SU-DHL-6 (cell line): ENCODE data around the gene GAS7.

ENCODE experiments used
- EZH2phosphoT487 ChIP-seq: fragments of 200-600 bp; sonication (generic), shearing (Covaris generic); conservative IDR thresholded peaks from 2 replicates; pipeline ENCODE4 v1.6.1; 2018; ENCODE audit warnings: mild to moderate bottlenecking, antibody characterized with exemption, low read length, moderate library complexity, mixed read lengths
- TF ChIP-seq, protein P1 (sequence below): fragments of 200-600 bp; sonication (generic); IDR thresholded peaks from one replicate; pipeline ENCODE4 v1.5.1; 2017; ENCODE audit warnings: antibody characterized with exemption, mild to moderate bottlenecking, low read length, moderate library complexity; ENCODE audit not compliant: insufficient read depth, poor library complexity, severe bottlenecking

DNA sequence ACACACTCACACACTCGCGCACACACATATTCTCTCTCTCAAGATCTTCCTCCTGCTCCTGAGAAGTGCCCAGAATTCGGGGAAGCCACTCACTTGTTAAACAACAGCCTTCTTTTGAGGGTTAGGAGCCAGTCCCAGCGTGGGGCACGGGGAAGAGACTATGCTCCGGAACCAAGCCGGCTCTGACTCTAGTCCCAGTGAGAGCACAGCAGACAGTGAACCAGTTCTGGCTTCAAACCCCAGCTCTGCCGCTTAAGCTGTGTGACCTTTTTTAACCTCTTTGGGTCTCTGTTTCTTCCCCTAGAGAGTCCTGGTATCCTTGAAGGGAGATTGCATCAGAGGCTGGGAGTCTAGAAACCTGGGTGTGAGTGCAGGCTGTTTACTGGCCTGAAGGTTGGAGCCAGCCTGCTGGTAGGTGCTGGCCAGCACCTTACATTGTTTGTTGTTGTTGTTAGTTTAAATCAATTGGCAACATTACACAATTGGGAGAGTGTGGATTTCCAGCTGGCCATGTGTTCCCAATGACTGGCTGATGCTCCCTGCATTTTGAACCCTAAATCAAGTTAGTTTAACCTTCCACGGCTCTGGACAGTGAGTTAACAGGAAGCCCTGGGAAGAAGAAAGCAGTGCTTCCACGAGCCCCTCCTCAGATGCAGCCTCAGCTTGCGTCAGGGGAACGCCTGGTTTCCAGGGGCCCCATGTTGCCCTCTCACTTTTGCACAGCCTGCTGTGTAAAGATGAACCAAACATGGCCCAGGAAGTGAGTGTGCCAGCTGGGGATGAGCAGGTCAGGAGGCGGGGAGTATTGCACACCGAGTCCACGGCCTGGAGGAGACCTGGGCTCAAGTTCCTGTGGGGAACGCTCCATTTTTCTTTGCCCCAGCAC lies 71.5 kb downstream of the GAS7 start:
- TF ChIP-seq, protein P1, sequence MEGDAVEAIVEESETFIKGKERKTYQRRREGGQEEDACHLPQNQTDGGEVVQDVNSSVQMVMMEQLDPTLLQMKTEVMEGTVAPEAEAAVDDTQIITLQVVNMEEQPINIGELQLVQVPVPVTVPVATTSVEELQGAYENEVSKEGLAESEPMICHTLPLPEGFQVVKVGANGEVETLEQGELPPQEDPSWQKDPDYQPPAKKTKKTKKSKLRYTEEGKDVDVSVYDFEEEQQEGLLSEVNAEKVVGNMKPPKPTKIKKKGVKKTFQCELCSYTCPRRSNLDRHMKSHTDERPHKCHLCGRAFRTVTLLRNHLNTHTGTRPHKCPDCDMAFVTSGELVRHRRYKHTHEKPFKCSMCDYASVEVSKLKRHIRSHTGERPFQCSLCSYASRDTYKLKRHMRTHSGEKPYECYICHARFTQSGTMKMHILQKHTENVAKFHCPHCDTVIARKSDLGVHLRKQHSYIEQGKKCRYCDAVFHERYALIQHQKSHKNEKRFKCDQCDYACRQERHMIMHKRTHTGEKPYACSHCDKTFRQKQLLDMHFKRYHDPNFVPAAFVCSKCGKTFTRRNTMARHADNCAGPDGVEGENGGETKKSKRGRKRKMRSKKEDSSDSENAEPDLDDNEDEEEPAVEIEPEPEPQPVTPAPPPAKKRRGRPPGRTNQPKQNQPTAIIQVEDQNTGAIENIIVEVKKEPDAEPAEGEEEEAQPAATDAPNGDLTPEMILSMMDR, result no peak
- TF ChIP-seq EZH2phosphoT487, result no peak
